HK-2 (cell line): Measurements from ENCODE around the gene GAS5.
"Not testable (repeated sequence)": the region's sequence is repeated elsewhere in the genome, so short reads cannot be mapped to it uniquely, and the experiment has no call there.

Experiments used
- DNase-seq: peaks from one replicate; pipeline ENCODE4 v3.0.0-alpha.2; 2018; ENCODE audit not compliant: unreplicated experiment

The GAS5 gene

GRCh38 chr1:173869021-173869359 lies 1.2 kb upstream of the GAS5 start:
- DNase-seq = no peak

- peak; percentile 97 for DNase-seq
These were observed 654 bp upstream of the GAS5 start, which contains the start of gene ZBTB37 for GRCh38 chr1:173868266-173869020. ZBTB37 (plus strand) TSS chr1:173868380; CDS start chr1:173870226, 1,846 bp downstream.

- DNase-seq = no peak
These were observed 542 bp downstream of the GAS5 start for GRCh38 chr1:173867141-173867752.

- no peak for DNase-seq
These were observed 1.2 kb downstream of the GAS5 start for GRCh38 chr1:173866413-173867115.

DNA sequence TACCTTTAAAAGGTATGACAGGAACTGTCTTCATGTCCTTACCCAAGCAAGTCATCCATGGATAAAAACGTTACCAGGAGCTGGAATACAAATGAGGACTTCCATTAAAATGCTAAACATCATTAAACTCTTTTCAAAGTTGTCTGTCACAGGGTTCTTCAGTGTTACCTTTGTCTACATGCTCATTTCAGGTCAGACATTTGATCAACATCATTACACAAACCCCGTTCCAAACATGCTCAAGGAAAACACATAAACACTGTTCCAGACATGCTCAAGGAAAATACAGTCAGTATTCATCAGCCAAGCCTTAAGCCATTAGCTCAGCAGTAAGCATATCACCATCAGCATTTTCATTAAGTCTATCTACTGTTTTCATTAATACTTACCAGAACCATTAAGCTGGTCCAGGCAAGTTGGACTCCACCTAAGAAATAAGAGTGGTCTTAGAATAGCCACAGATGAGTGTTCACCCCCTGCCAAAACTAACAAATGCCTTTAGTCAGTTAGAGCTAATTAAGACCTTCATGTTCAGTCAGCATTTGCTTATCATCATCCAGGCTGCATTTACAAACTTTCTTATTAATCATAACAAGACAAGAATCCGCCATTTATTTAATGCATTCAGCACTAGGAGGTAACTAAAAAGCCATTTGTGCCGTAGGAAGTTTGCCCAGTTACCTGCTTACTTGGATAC lies 2.2 kb downstream of the GAS5 start:
- no peak for DNase-seq

GRCh38 chr1:173864179-173864867 lies 3.5 kb downstream of the GAS5 start:
- DNase-seq = no peak

DNA sequence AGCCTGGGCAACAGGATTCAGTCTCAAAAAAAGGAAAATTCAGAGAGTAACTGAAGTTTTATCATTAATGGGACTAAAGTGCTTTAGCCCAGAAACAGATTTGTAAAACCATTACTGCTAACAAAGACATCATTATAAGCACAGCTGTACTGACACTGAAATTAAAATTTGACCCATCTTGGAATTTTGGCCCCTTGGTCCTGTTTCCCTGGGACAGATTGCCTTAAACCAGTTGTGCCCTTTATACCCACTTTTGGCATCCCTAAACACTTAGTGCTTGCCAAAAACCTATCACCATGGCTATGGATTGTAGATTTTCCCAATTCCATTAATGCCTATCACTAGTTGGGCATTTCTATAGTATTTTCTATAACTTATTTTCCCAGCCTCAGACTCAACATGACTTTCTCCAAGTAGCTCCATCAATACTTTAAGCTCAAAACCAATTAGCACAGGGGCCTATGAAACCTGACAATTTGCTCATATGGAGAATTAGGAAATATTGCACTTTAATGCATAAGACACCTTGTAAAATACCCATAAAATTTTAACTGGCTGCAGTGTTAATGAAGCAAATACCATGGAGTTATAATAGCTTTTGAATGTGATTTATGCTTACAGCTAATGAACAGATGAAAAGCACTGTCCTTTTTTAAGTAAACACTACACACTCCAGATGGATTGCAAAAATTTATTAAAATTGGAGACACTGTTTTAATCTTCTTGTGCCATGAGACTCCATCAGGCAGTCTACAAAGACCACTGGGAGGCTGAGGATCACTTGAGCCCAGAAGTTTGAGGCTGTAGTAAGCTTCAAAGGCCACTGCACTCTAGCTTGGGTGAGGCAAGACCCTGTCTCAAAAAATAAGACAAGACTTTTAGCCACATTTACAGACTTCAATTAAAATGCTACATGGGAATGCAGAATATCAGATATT lies 4.3 kb downstream of the GAS5 start:
- no peak for DNase-seq

GRCh38 chr1:173862769-173863223 lies 5.0 kb downstream of the GAS5 start:
- DNase-seq = no peak

DNA sequence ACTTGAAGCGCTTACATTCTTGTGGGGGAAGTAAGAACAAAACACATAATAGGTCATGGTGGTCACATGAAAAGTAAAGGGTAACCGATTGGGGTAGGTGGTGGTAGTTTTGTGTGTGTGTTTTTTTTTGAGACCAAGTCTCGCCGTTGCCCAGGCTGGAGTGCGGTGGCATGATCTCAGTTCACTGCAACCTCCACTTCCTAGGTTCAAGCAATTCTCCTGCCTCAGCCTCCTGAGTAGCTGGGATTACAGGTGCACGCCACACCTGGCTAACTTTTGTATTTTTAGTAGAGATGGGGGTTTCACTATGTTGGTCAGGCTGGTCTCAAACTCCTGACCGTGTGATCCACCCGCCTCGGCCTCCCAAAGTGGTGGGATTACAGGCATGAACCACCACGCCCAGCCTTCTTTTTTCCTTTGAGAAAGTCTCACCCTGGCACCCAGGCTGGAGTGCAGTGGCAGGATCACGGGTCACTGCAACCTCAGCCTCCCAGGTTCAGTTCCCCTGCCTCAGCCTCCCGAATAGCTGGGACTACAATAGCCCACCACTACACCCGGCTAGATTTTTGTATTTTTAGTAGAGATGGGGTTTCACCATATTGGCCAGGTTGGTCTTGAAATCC lies 5.5 kb downstream of the GAS5 start:
- peak; percentile 71 for DNase-seq

GRCh38 chr1:173861731-173862145 lies 6.1 kb downstream of the GAS5 start:
- DNase-seq = peak; percentile 65

- DNase-seq = no peak
These were observed 7.7 kb downstream of the GAS5 start for GRCh38 chr1:173860065-173860464.

GRCh38 chr1:173859547-173859946 lies 8.2 kb downstream of the GAS5 start:
- not testable (repeated sequence) for DNase-seq

DNA sequence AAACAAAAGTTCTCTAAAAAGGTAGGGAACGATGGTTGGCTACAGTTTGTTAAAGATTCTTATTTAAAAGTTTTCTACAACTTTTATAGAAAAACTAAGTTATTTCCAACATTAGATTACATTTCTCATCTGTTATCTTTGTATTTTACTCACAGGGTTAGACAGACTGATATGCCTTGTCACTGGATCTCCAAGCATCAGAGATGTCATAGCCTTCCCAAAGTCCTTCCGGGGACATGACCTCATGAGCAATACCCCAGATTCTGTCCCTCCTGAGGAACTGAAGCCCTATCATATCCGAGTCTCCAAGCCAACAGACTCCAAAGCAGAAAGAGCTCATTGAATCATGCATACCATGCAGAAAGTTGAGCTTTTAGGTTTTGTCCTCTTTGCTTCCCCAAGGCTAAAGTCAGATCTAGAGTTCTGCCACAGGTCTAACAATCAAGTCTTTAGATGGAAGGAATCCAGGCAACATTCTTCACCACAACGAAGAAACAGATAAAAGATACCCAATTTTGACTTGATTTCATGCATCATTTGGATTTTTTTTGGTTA lies 10.3 kb downstream of the GAS5 start:
- no peak for DNase-seq

DNA sequence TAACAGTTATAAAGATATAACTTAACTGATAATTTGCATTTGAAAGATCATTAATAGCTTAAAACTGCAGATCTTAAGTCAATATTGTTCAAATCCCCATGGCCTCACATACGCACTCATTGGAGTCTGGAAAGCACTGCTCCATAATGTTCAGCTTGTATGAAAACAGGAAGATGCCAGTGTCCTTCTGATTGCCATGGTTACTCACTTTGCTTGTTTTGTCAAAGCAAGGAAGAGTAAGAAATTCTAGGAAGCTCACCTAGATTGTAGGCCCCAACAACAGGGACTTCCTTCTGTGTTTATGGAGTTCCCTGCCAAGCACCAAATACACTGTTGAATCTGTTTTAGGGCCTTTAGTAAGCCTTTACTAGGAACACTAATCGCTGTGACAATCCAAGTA lies 10.9 kb downstream of the GAS5 start:
- DNase-seq = no peak

GRCh38 chr1:173856014-173856413 lies 11.8 kb downstream of the GAS5 start:
- DNase-seq = no peak

GRCh38 chr1:173853074-173853473 lies 14.7 kb downstream of the GAS5 start:
- DNase-seq = no peak

- no peak for DNase-seq
These were observed 15.7 kb downstream of the GAS5 start for GRCh38 chr1:173852105-173852504.

GRCh38 chr1:173832748-173833147 lies 35.0 kb downstream of the GAS5 start:
- DNase-seq = no peak

GRCh38 chr1:173827611-173828010 lies 40.2 kb downstream of the GAS5 start:
- DNase-seq = no peak
